SU-DHL-6 (cell line): Measurements from ENCODE around the gene PPP1R13B.

ENCODE experiments used
- CTCF ChIP-seq: fragments of 200-600 bp; sonication (generic); IDR thresholded peaks from one replicate; pipeline ENCODE4 v1.5.1; 2017; ENCODE audit warnings: antibody characterized with exemption, mild to moderate bottlenecking, low read length, moderate library complexity; ENCODE audit not compliant: insufficient read depth, poor library complexity, severe bottlenecking
- EZH2phosphoT487 ChIP-seq: fragments of 200-600 bp; sonication (generic), shearing (Covaris generic); conservative IDR thresholded peaks from 2 replicates; pipeline ENCODE4 v1.6.1; 2018; ENCODE audit warnings: mild to moderate bottlenecking, antibody characterized with exemption, low read length, moderate library complexity, mixed read lengths

GRCh38 chr14:103846097-103846496 lies 1.3 kb downstream of the PPP1R13B start:
- TF ChIP-seq CTCF (no peak), EZH2phosphoT487 (no peak)
